ENCODE measurements around the gene OR10P1.

Gene OR10P1

GRCh38 chr12:55664826-55665225 lies 28.1 kb downstream of the OR10P1 start:
- Mint-ChIP-seq H3K9me3 (no peaks in the 10 kb centered on the region), H3K27me3 (no peaks in the 10 kb centered on the region), H3K27ac (no peak overlapping the region), H3K4me3 (no peak overlapping the region), H3K4me1 (no peaks in the 10 kb centered on the region)
- DNase-seq (no peak), ATAC-seq (no peak)

GRCh38 chr12:55666508-55666907 lies 29.8 kb downstream of the OR10P1 start:
- Mint-ChIP-seq H3K27me3 (no peaks in the 10 kb centered on the region), H3K4me3 (no peak overlapping the region), H3K27ac (no peak overlapping the region), H3K9me3 (no peaks in the 10 kb centered on the region), H3K4me1 (no peaks in the 10 kb centered on the region)
- ATAC-seq = no peak
- no peak for DNase-seq

GRCh38 chr12:55670276-55670675 lies 33.6 kb downstream of the OR10P1 start:
- Mint-ChIP-seq H3K9me3 (no peaks in the 10 kb centered on the region), H3K4me3 (no peak overlapping the region), H3K27ac (no peak overlapping the region), H3K4me1 (no peaks in the 10 kb centered on the region), H3K27me3 (no peaks in the 10 kb centered on the region)
- ATAC-seq (no peak), DNase-seq (no peak)

DNA sequence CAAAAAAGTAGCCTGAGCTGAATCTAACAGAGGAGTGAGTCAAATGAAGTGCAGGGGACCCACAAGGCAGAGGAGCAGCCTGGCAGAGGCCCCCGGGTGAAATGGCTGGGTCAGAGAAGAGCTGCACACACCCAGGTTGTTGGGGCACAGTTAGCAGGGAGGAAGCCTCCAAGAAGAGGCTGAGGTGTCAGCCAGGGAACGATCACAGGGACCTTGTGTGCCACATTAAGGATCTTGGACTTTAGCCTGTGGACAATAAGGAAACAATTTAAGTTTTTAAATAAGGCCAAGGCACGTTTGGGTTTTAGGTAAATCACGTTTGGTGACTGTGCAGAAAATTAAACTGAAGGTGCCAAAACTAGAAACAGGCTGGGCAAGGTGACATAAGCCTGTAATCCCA lies 35.1 kb downstream of the OR10P1 start:
- ATAC-seq (no peak), DNase-seq (no peak)
- no peak overlapping the region for H3K27ac Mint-ChIP-seq
- H3K4me1 Mint-ChIP-seq = no peaks in the 10 kb centered on the region
- H3K9me3 Mint-ChIP-seq = no peaks in the 10 kb centered on the region
- H3K27me3 Mint-ChIP-seq = peaks cover 8% of the 10 kb centered on the region
- no peak overlapping the region for H3K4me3 Mint-ChIP-seq

GRCh38 chr12:55673638-55674037 lies 36.9 kb downstream of the OR10P1 start:
- Mint-ChIP-seq H3K4me1 (no peaks in the 10 kb centered on the region), H3K27me3 (peaks cover 8% of the 10 kb centered on the region), H3K4me3 (no peak overlapping the region), H3K27ac (no peak overlapping the region), H3K9me3 (no peaks in the 10 kb centered on the region)
- ATAC-seq (no peak), DNase-seq (no peak)

DNA sequence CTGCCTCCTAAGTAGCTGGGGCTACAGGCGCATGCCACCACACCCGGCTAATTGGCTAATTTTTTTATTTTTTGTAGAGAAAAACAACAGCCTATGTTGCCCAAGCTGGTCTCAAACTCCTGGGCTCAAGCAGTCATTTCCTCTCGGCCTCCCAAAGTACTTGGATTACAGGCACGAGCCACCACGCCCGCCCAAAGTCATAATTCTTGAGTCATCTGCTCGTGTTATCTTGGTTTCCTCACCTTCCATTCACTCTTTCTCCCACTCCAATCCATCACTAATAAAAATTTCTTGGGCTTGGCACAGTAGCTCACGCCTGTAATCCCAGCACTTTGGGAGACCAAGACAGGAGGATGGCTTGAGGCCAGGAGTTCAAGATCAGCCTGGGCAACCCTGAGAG lies 39.0 kb downstream of the OR10P1 start:
- Mint-ChIP-seq H3K9me3 (no peaks in the 10 kb centered on the region), H3K4me1 (peaks cover under 1% of the 10 kb centered on the region)
- no peak for ATAC-seq

DNA sequence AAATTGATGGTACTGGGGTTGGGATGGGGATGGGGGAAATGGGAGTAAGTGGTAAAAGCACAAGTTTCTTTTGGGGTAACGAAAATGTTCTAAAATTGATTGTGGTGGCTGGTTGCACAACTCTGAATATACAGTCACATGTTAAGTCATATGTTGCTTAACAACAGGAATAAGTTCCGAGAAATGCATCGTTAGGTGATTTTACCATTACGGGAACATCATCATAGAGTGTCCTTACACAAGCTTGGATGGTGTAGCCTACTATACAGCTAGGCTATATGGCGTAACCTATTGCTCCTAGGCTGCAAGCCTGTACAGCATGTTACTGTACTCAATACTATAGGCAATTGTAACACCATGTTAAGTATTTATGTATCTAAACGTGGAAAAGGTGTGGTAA lies 40.0 kb downstream of the OR10P1 start:
- Mint-ChIP-seq H3K4me1 (peaks cover 11% of the 10 kb centered on the region), H3K9me3 (no peaks in the 10 kb centered on the region), H3K27me3 (peaks cover 21% of the 10 kb centered on the region), H3K4me3 (no peak overlapping the region), H3K27ac (no peak overlapping the region)
- DNase-seq (no peak), ATAC-seq (no peak)

More for the DNA sequence above, 39.0 kb downstream of the OR10P1 start:
- H3K4me3 Mint-ChIP-seq = no peak overlapping the region
- H3K27me3 Mint-ChIP-seq = peaks cover 10% of the 10 kb centered on the region
- DNase-seq = no peak
- H3K27ac Mint-ChIP-seq = no peak overlapping the region

DNA sequence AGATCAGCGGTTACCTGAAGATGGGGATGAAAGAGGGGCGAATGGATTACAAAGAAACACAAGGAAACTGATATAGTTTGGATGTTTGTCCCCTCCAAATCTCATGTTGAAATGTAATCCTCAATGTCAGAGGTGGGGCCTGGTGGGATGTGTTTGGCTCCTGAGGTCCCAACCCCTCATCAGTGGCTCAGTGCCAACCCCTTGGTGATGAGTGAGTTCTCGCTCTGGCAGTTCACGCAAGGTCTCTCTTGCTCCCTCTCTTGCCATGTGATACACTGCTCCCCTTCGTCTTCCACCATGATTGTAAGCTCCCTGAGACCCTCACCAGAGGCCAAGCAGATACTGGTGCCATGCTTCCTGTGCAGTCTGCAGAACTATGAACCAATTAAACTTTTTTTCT lies 43.0 kb downstream of the OR10P1 start:
- no peak for ATAC-seq
- peaks cover 14% of the 10 kb centered on the region for H3K4me1 Mint-ChIP-seq
- peaks cover 41% of the 10 kb centered on the region for H3K27me3 Mint-ChIP-seq
- H3K4me3 Mint-ChIP-seq = no peak overlapping the region
- no peak overlapping the region for H3K27ac Mint-ChIP-seq
- H3K9me3 Mint-ChIP-seq = no peaks in the 10 kb centered on the region
- DNase-seq = no peak

- Mint-ChIP-seq H3K27ac (no peak overlapping the region), H3K4me3 (peak overlapping the region in 1 of 2 donors; percentile 54), H3K9me3 (no peaks in the 10 kb centered on the region), H3K4me1 (peaks cover 14% of the 10 kb centered on the region), H3K27me3 (peaks cover 33% of the 10 kb centered on the region)
- ATAC-seq (peak; percentile 70), DNase-seq (no peak)
These were observed 44.7 kb downstream of the OR10P1 start for GRCh38 chr12:55681142-55682077.

- H3K4me1 Mint-ChIP-seq = peaks cover 21% of the 10 kb centered on the region
- no peak overlapping the region for H3K4me3 Mint-ChIP-seq
- H3K27me3 Mint-ChIP-seq = peaks cover 33% of the 10 kb centered on the region
- ATAC-seq = no peak
- no peak for DNase-seq
- no peaks in the 10 kb centered on the region for H3K9me3 Mint-ChIP-seq
- H3K27ac Mint-ChIP-seq = no peak overlapping the region
These were observed 45.5 kb downstream of the OR10P1 start for GRCh38 chr12:55682087-55682796.

GRCh38 chr12:55683676-55684075 lies 47.0 kb downstream of the OR10P1 start:
- no peak for ATAC-seq
- no peaks in the 10 kb centered on the region for H3K9me3 Mint-ChIP-seq

GRCh38 chr12:55684761-55685370 lies 48.2 kb downstream of the OR10P1 start:
- Mint-ChIP-seq H3K4me3 (no peak overlapping the region), H3K27ac (no peak overlapping the region), H3K4me1 (peaks cover 32% of the 10 kb centered on the region), H3K9me3 (no peaks in the 10 kb centered on the region), H3K27me3 (peaks cover 33% of the 10 kb centered on the region)
- ATAC-seq (no peak), DNase-seq (no peak)

More at GRCh38 chr12:55683676-55684075, 47.0 kb downstream of the OR10P1 start:
- DNase-seq = no peak
- no peak overlapping the region for H3K27ac Mint-ChIP-seq
- H3K27me3 Mint-ChIP-seq = peaks cover 33% of the 10 kb centered on the region
- H3K4me1 Mint-ChIP-seq = peaks cover 32% of the 10 kb centered on the region
- H3K4me3 Mint-ChIP-seq = no peak overlapping the region

GRCh38 chr12:55685671-55686070 lies 49.0 kb downstream of the OR10P1 start:
- H3K4me1 Mint-ChIP-seq = peaks cover 31% of the 10 kb centered on the region
- peaks cover 31% of the 10 kb centered on the region for H3K27me3 Mint-ChIP-seq
- no peak overlapping the region for H3K27ac Mint-ChIP-seq
- H3K9me3 Mint-ChIP-seq = no peaks in the 10 kb centered on the region
- ATAC-seq (no peak), DNase-seq (no peak)
- H3K4me3 Mint-ChIP-seq = no peak overlapping the region

DNA sequence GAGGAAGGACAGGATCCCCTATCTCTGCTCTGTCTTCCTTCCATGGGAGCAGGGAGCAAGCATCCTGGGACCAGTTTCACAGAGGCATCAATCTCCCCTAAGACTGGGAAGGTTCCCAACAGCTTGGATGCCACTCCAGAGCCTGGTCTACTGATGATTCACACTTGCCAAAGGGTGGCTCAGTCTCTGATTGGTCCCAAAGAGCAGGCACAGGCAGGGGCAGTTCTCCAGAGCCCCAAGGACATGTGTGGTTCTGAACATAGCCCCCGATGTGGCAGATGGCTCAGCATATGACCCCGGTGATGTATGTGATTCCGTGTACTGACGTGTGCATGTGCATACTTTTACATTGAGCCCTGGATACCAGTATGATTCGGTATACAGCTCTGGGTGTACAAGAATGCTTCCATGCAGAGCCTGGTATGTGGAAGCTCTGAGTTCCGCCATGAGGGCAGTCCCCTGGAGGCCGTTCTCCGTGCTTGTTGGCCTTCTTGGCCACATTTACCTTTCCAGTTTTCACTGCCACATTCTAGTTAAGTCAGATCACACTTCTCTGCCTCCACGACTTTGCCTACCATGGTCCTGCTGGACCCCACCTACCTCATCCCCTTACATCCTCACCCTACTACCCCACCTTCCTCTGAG lies 49.8 kb downstream of the OR10P1 start:
- ATAC-seq (no peak), DNase-seq (no peak)
- Mint-ChIP-seq H3K27me3 (peaks cover 23% of the 10 kb centered on the region), H3K4me1 (peaks cover 23% of the 10 kb centered on the region), H3K27ac (no peak overlapping the region), H3K4me3 (no peak overlapping the region), H3K9me3 (no peaks in the 10 kb centered on the region)

All from stimulated activated naive CD8-positive, alpha-beta T cell treated with anti-CD3 and anti-CD28 coated beads, Interleukin-15, amount 100 ng/mL, for 72 hours (primary cell).